MM.1S (cell line): ENCODE data around the gene TMEM135.
"Not testable (repeated sequence)": the region's sequence is repeated elsewhere in the genome, so short reads cannot be mapped to it uniquely, and the experiment has no call there.

Experiments used
- DNase-seq: peaks from one replicate; pipeline ENCODE4 v3.0.0-alpha.2; 2015
- H2AFZ ChIP-seq: fragments of 300-600 bp; sonication (generic); 2 replicates; pipeline ENCODE4 v1.6.0; 2016; ENCODE audit warnings: antibody characterized with exemption, low read length
- H3F3A ChIP-seq: fragments of 300-600 bp; sonication (generic); 2 replicates; pipeline ENCODE4 v1.6.1; 2016; ENCODE audit warnings: mild to moderate bottlenecking, antibody characterized with exemption, low read length, moderate library complexity, mixed read lengths; ENCODE audit not compliant: insufficient read depth
- H3K27ac ChIP-seq: fragments of 300-600 bp; sonication (generic); 2 replicates; pipeline ENCODE4 v1.5.1; 2016; ENCODE audit warnings: mild to moderate bottlenecking, low read length
- H3K27me3 ChIP-seq: fragments of 300-600 bp; sonication (generic); replicated peaks from 2 replicates; pipeline ENCODE4 v1.6.0; 2016; ENCODE audit warnings: low read length; ENCODE audit not compliant: insufficient read depth
- H3K36me3 ChIP-seq: fragments of 300-600 bp; sonication (generic); replicated peaks from 2 replicates; pipeline ENCODE4 v1.6.1; 2016; ENCODE audit warnings: mild to moderate bottlenecking, low read length, mixed read lengths; ENCODE audit not compliant: insufficient read depth
- H3K4me1 ChIP-seq: fragments of 300-600 bp; sonication (generic); 2 replicates; pipeline ENCODE4 v1.6.1; 2016; ENCODE audit warnings: low read length, mixed read lengths
- H3K4me2 ChIP-seq: fragments of 300-600 bp; sonication (generic); 2 replicates; pipeline ENCODE4 v1.6.0; 2016; ENCODE audit warnings: low read depth, low read length
- H3K4me3 ChIP-seq: fragments of 300-600 bp; sonication (generic); 2 replicates; pipeline ENCODE4 v1.5.1; 2016; ENCODE audit warnings: low read length, mixed read lengths
- H3K79me2 ChIP-seq: fragments of 300-600 bp; sonication (generic); 2 replicates; pipeline ENCODE4 v1.6.1; 2016; ENCODE audit warnings: mixed run types, low read length, mixed read lengths
- H3K9ac ChIP-seq: fragments of 300-600 bp; sonication (generic); 2 replicates; pipeline ENCODE4 v1.6.1; 2016; ENCODE audit warnings: low read length, mixed read lengths
- H3K9me2 ChIP-seq: fragments of 300-600 bp; sonication (generic); replicated peaks from 2 replicates; pipeline ENCODE4 v1.6.1; 2016; ENCODE audit warnings: mild to moderate bottlenecking, low read length, mixed read lengths; ENCODE audit not compliant: insufficient read depth
- H3K9me3 ChIP-seq: fragments of 300-600 bp; sonication (generic); replicated peaks from 2 replicates; pipeline ENCODE4 v1.6.1; 2016; ENCODE audit warnings: mild to moderate bottlenecking, low read length, mixed read lengths; ENCODE audit not compliant: insufficient read depth
- H4K20me1 ChIP-seq: fragments of 300-600 bp; sonication (generic); 2 replicates; pipeline ENCODE4 v1.6.1; 2016; ENCODE audit warnings: mild to moderate bottlenecking, low read length, moderate library complexity, mixed read lengths; ENCODE audit not compliant: insufficient read depth
- CTCF ChIP-seq: fragments of 300-600 bp; sonication (generic); IDR thresholded peaks from 2 replicates; pipeline ENCODE4 v1.5.1; 2016; ENCODE audit warnings: antibody characterized with exemption, low read length, mixed read lengths
- EZH2 ChIP-seq: fragments of 300-600 bp; sonication (generic); optimal IDR thresholded peaks from 2 replicates; pipeline ENCODE3; 2017; ENCODE audit warnings: low read depth, mild to moderate bottlenecking, antibody characterized with exemption, low read length, mixed read lengths
- EZH2phosphoT487 ChIP-seq: fragments of 300-600 bp; sonication (generic); IDR thresholded peaks from 2 replicates; pipeline ENCODE4 v1.6.1; 2018; ENCODE audit warnings: antibody characterized with exemption, low read length

The TMEM135 gene

DNA sequence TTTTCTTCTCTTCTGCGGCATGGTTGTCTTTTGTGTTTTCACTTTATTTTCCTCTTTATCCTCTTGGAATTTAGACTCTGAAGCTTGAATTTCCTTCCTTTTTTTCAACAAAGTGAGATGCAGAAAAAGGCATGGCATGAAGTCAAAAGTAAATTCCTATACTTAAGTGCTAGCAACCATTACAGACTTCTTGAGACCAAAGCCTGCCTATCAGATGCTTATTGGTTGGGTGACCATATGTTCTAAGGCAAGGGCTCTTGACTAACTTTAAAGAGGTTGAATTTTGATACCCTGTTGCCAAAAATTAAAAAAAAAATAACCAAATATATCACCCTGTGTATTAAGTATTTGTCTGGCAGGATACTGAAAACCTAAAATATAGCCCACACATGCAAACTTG is 237.4 kb downstream of the TMEM135 start:
- no peaks in the 10 kb centered on the region for H3K36me3 ChIP-seq
- no peak for DNase-seq
- H3F3A ChIP-seq, result no peaks in the 10 kb centered on the region; the same call in 1 of the 2 replicates
- H3K9me2 ChIP-seq, result no peaks in the 10 kb centered on the region
- no peaks in the 10 kb centered on the region for H3K9me3 ChIP-seq
- no peak overlapping the region for H3K4me2 ChIP-seq
- no peaks in the 10 kb centered on the region for H4K20me1 ChIP-seq
- no peaks in the 10 kb centered on the region for H3K4me1 ChIP-seq
- H3K9ac ChIP-seq, result no peak overlapping the region
- no peaks in the 10 kb centered on the region for H3K27me3 ChIP-seq
- no peaks in the 10 kb centered on the region for H3K79me2 ChIP-seq
- TF ChIP-seq CTCF, result no peak
- TF ChIP-seq EZH2, result no peak
- no peak for TF ChIP-seq EZH2phosphoT487
- no peak overlapping the region for H2AFZ ChIP-seq
- no peak overlapping the region for H3K27ac ChIP-seq
- H3K4me3 ChIP-seq, result no peak overlapping the region

- Histone ChIP-seq H3K27me3 (no peaks in the 10 kb centered on the region), H3K9ac (no peak overlapping the region), H3K4me1 (no peaks in the 10 kb centered on the region), H2AFZ (no peak overlapping the region), H3K36me3 (no peaks in the 10 kb centered on the region), H3K79me2 (no peaks in the 10 kb centered on the region), H3F3A (no peaks in the 10 kb centered on the region), H3K9me2 (no peaks in the 10 kb centered on the region), H3K27ac (no peak overlapping the region), H4K20me1 (no peaks in the 10 kb centered on the region), H3K4me3 (no peak overlapping the region), H3K9me3 (no peaks in the 10 kb centered on the region), H3K4me2 (no peak overlapping the region)
- DNase-seq, result no peak
- TF ChIP-seq CTCF (no peak), EZH2phosphoT487 (no peak), EZH2 (no peak)
These were observed 242.4 kb downstream of the TMEM135 start for GRCh38 chr11:87280143-87280542.

DNA sequence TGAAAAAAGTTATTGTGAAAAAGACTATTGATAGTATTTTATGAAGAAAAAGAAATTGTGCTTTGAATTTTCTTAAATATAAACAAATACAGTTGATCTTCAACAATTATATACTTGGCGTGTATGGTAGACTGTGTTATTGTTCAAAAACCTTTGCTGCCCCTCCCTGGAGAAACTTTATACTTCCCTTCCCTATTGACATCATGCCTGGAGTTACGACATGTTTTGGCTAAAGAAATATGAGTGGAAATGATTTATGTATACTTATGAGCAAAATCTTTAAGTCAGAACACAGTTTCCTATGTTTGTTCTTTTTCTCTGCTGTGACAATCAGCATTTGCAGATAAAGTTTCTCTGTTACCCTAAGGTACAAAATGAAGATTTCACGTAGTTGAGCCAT is 243.8 kb downstream of the TMEM135 start:
- Histone ChIP-seq H3K27me3 (no peaks in the 10 kb centered on the region), H2AFZ (no peak overlapping the region), H3K9ac (no peak overlapping the region), H3K27ac (no peak overlapping the region), H3K79me2 (no peaks in the 10 kb centered on the region), H3F3A (no peaks in the 10 kb centered on the region), H3K9me3 (no peaks in the 10 kb centered on the region), H4K20me1 (no peaks in the 10 kb centered on the region), H3K9me2 (no peaks in the 10 kb centered on the region), H3K4me3 (no peak overlapping the region), H3K4me2 (no peak overlapping the region), H3K4me1 (no peaks in the 10 kb centered on the region), H3K36me3 (no peaks in the 10 kb centered on the region)
- DNase-seq, result no peak
- TF ChIP-seq CTCF (no peak), EZH2 (no peak), EZH2phosphoT487 (no peak)

DNA sequence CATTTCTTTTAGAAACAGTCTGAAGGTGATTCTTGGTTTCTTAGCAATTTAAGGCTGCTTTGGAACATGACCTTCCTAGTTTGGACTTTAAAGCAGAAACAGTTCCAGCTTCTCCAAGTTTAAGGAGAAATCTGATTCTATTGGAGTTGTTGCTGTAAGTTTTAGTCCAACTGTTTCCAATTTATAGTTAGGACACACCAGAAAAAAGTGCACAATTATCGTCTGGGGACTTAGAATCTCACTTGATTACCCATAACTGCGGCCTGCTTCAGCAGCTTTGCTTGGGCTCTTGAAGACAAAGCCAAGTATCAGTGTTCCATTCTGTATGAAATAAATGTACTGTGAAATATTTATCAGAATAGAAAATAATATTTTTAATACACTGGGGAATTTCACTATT is 246.6 kb downstream of the TMEM135 start:
- Histone ChIP-seq H3K79me2 (no peaks in the 10 kb centered on the region), H3K9me3 (no peaks in the 10 kb centered on the region), H4K20me1 (no peaks in the 10 kb centered on the region), H3K27ac (no peak overlapping the region), H3K4me2 (no peak overlapping the region), H3F3A (no peaks in the 10 kb centered on the region), H3K4me1 (no peaks in the 10 kb centered on the region), H2AFZ (no peak overlapping the region), H3K4me3 (no peak overlapping the region), H3K9ac (no peak overlapping the region), H3K9me2 (no peaks in the 10 kb centered on the region), H3K27me3 (no peaks in the 10 kb centered on the region), H3K36me3 (no peaks in the 10 kb centered on the region)
- TF ChIP-seq CTCF, result no peak
- no peak for TF ChIP-seq EZH2phosphoT487
- DNase-seq, result no peak

GRCh38 chr11:87285674-87286073 is 247.9 kb downstream of the TMEM135 start:
- not testable (repeated sequence) for H3F3A ChIP-seq, H3K9ac ChIP-seq, H3K27ac ChIP-seq, DNase-seq, H3K9me3 ChIP-seq, H4K20me1 ChIP-seq, H3K9me2 ChIP-seq, H3K36me3 ChIP-seq, H3K4me2 ChIP-seq, H3K79me2 ChIP-seq, H3K27me3 ChIP-seq, H3K4me3 ChIP-seq, H2AFZ ChIP-seq, H3K4me1 ChIP-seq
